ENCODE results near the gene DUSP28. TPM values are rescaled to one million over a fixed set of nuclear protein-coding genes. Genes with fewer than 3 reads are reported as not detected.

The DUSP28 gene
- total and polyA plus RNA-seq, 2 of the 13 experiments (the other 11 are each of a cell fraction or from before 2014, with no cell fraction given) = 5.2 to 8.6 TPM

DNA sequence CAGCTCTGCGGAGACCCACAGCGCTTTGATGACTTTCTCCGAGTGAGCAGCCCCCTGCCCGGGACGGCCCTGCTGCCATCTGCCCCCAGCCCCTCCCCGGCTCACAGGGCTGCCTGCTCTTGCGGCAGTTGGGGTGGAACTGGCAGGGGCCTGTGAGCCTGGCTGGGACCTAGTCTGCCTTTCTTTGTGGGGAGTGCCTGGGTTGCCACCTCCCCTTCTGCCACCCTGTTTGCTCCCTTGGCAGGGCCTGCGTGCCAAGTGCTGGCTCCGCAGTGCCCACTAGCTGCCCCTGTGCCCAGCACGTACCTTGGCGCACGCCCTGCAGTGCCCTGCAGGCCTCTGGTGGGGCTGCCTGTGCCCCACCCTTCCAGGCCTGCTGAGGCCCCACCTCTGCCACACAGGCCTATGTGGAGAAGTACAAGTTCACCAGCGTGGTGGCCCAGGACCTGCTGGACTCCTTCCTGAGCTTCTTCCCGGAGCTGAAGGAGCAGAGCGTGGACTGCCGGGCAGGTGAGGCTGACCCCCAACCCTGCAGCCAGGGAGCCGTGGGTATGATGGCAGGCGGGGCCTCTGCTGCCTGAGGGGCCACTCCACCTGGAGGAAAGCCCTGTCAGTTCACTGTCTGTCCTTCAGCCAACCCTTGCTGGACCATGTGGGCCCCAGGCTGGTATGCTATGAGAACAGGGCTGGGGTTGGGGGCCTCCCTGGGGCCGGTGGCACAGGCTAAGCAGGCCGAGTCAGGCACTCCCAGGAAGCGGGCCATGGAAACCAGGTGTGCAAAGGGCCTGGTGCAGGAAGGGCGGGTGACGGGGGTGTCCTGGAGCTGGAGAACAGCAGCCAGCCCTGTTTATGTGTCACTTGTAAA is 15.2 kb downstream of the DUSP28 start (continued):
- TF ChIP-seq PAWR (CRISPR knock-in tag; IDR thresholded peaks at IDR 0.05; ENCODE audit: borderline replicate concordance) (no peak), AGO2 (optimal IDR thresholded peaks at IDR 0.05; ENCODE audit: low read depth, low read length) (peak; percentile 75), SSRP1 (CRISPR knock-in tag; IDR thresholded peaks at IDR 0.05) (0 out of 2 replicates have a peak, but pooled peaks have one; percentile 59), NFYB (CRISPR knock-in tag; IDR thresholded peaks at IDR 0.05) (no peak), ZNF792 (CRISPR knock-in tag; IDR thresholded peaks at IDR 0.05) (no peak), ZNF589 (CRISPR knock-in tag; conservative IDR thresholded peaks at IDR 0.05) (no peak), ESRRA (CRISPR knock-in tag; IDR thresholded peaks at IDR 0.05; ENCODE audit: low read depth) (no peak), ZC3H13 (CRISPR knock-in tag; IDR thresholded peaks at IDR 0.05) (0 out of 2 replicates have a peak, but pooled peaks have one; percentile 31), MBNL3 (CRISPR knock-in tag; conservative IDR thresholded peaks at IDR 0.05) (no peak)
- TF ChIP-seq, protein P1, sequence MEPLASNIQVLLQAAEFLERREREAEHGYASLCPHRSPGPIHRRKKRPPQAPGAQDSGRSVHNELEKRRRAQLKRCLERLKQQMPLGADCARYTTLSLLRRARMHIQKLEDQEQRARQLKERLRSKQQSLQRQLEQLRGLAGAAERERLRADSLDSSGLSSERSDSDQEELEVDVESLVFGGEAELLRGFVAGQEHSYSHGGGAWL (CRISPR knock-in tag; IDR thresholded peaks at IDR 0.05) = no peak
- TF ChIP-seq, protein P2, sequence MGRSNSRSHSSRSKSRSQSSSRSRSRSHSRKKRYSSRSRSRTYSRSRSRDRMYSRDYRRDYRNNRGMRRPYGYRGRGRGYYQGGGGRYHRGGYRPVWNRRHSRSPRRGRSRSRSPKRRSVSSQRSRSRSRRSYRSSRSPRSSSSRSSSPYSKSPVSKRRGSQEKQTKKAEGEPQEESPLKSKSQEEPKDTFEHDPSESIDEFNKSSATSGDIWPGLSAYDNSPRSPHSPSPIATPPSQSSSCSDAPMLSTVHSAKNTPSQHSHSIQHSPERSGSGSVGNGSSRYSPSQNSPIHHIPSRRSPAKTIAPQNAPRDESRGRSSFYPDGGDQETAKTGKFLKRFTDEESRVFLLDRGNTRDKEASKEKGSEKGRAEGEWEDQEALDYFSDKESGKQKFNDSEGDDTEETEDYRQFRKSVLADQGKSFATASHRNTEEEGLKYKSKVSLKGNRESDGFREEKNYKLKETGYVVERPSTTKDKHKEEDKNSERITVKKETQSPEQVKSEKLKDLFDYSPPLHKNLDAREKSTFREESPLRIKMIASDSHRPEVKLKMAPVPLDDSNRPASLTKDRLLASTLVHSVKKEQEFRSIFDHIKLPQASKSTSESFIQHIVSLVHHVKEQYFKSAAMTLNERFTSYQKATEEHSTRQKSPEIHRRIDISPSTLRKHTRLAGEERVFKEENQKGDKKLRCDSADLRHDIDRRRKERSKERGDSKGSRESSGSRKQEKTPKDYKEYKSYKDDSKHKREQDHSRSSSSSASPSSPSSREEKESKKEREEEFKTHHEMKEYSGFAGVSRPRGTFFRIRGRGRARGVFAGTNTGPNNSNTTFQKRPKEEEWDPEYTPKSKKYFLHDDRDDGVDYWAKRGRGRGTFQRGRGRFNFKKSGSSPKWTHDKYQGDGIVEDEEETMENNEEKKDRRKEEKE (IDR thresholded peaks at IDR 0.05) = no peak
- TF ChIP-seq, protein P3, sequence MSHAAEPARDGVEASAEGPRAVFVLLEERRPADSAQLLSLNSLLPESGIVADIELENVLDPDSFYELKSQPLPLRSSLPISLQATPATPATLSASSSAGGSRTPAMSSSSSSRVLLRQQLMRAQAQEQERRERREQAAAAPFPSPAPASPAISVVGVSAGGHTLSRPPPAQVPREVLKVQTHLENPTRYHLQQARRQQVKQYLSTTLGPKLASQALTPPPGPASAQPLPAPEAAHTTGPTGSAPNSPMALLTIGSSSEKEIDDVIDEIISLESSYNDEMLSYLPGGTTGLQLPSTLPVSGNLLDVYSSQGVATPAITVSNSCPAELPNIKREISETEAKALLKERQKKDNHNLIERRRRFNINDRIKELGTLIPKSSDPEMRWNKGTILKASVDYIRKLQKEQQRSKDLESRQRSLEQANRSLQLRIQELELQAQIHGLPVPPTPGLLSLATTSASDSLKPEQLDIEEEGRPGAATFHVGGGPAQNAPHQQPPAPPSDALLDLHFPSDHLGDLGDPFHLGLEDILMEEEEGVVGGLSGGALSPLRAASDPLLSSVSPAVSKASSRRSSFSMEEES (CRISPR knock-in tag; IDR thresholded peaks at IDR 0.05) = no peak
- TF ChIP-seq, protein P4, sequence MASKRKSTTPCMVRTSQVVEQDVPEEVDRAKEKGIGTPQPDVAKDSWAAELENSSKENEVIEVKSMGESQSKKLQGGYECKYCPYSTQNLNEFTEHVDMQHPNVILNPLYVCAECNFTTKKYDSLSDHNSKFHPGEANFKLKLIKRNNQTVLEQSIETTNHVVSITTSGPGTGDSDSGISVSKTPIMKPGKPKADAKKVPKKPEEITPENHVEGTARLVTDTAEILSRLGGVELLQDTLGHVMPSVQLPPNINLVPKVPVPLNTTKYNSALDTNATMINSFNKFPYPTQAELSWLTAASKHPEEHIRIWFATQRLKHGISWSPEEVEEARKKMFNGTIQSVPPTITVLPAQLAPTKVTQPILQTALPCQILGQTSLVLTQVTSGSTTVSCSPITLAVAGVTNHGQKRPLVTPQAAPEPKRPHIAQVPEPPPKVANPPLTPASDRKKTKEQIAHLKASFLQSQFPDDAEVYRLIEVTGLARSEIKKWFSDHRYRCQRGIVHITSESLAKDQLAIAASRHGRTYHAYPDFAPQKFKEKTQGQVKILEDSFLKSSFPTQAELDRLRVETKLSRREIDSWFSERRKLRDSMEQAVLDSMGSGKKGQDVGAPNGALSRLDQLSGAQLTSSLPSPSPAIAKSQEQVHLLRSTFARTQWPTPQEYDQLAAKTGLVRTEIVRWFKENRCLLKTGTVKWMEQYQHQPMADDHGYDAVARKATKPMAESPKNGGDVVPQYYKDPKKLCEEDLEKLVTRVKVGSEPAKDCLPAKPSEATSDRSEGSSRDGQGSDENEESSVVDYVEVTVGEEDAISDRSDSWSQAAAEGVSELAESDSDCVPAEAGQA (IDR thresholded peaks at IDR 0.05; ENCODE audit: low read depth) = no peak
- TF ChIP-seq, protein P4 (CRISPR knock-in tag; IDR thresholded peaks at IDR 0.05; ENCODE audit: borderline replicate concordance) = no peak
- TF ChIP-seq, protein P5, sequence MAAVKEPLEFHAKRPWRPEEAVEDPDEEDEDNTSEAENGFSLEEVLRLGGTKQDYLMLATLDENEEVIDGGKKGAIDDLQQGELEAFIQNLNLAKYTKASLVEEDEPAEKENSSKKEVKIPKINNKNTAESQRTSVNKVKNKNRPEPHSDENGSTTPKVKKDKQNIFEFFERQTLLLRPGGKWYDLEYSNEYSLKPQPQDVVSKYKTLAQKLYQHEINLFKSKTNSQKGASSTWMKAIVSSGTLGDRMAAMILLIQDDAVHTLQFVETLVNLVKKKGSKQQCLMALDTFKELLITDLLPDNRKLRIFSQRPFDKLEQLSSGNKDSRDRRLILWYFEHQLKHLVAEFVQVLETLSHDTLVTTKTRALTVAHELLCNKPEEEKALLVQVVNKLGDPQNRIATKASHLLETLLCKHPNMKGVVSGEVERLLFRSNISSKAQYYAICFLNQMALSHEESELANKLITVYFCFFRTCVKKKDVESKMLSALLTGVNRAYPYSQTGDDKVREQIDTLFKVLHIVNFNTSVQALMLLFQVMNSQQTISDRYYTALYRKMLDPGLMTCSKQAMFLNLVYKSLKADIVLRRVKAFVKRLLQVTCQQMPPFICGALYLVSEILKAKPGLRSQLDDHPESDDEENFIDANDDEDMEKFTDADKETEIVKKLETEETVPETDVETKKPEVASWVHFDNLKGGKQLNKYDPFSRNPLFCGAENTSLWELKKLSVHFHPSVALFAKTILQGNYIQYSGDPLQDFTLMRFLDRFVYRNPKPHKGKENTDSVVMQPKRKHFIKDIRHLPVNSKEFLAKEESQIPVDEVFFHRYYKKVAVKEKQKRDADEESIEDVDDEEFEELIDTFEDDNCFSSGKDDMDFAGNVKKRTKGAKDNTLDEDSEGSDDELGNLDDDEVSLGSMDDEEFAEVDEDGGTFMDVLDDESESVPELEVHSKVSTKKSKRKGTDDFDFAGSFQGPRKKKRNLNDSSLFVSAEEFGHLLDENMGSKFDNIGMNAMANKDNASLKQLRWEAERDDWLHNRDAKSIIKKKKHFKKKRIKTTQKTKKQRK (IDR thresholded peaks at IDR 0.05; ENCODE audit: low read length) = no peak
